Measurements from ENCODE around the gene ARHGAP31. TPM values are rescaled to one million over a fixed set of nuclear protein-coding genes. Genes with fewer than 3 reads are reported as not detected.

The ARHGAP31 gene
- polyA plus RNA-seq, 4 donors = 11.1 to 15.3 (median 12.7) TPM

Other genes starting within 250 kb of the ARHGAP31 start
- gene TEX55, start 148.2 kb upstream of the ARHGAP31 start, polyA plus RNA-seq (ENCODE audit: insufficient read length in 4 of 4) = not detected
- 10 to 100 TPM in 1 of 4 donors, 1 to 10 TPM in 2, under 1 TPM in 1; 0.26 to 18.9 (median 9.1) TPM for gene UPK1B, start 120.8 kb upstream of the ARHGAP31 start, polyA plus RNA-seq (ENCODE audit: insufficient read length in 4 of 4)
- gene B4GALT4, start 53.5 kb upstream of the ARHGAP31 start, polyA plus RNA-seq (ENCODE audit: insufficient read length in 4 of 4) = 10 to 100 TPM; 26.7 to 37.1 (median 35.3) TPM
- 10 to 100 TPM; 47.5 to 81.1 (median 56.8) TPM for gene TMEM39A, start 169.2 kb downstream of the ARHGAP31 start, polyA plus RNA-seq (ENCODE audit: insufficient read length in 4 of 4)
- gene POGLUT1, start 174.6 kb downstream of the ARHGAP31 start, polyA plus RNA-seq (ENCODE audit: insufficient read length in 4 of 4) = 10 to 100 TPM; 19.5 to 29.2 (median 27.0) TPM
- gene TIMMDC1, start 204.2 kb downstream of the ARHGAP31 start, polyA plus RNA-seq (ENCODE audit: insufficient read length in 4 of 4) = 100 to 1,000 TPM in 3 of 4 donors, 10 to 100 TPM in 1; 70.0 to 119 (median 109) TPM